Measurements from ENCODE around the gene ST3GAL3. TPM values are rescaled to one million over a fixed set of nuclear protein-coding genes. Genes with fewer than 3 reads are reported as not detected.

The ST3GAL3 gene
- total RNA-seq, 1 experiment from 2014 or later = 8.3 TPM

GRCh38 chr1:43669878-43670277, 37.5 kb upstream of the ST3GAL3 start:
- Histone ChIP-seq H3K9ac (ENCODE audit: extremely low read depth, insufficient read length, low read length) (no peak overlapping the region), H3K9me3 (ENCODE audit: control insufficient read depth, low read depth, low read length) (no peaks in the 10 kb centered on the region), H3K23me2 (ENCODE audit: insufficient read length, low read depth, low read length, poor library complexity, severe bottlenecking) (no peaks in the 10 kb centered on the region), H2BK15ac (ENCODE audit: low read depth, low read length) (no peak overlapping the region), H3K79me2 (ENCODE audit: insufficient read depth, low read length) (no peaks in the 10 kb centered on the region), H2AK5ac (ENCODE audit: insufficient read length, low read length) (no peak overlapping the region), H3K27me3 (ENCODE audit: insufficient read depth, low read length) (no peaks in the 10 kb centered on the region), H2BK20ac (ENCODE audit: low read depth, low read length, poor library complexity, severe bottlenecking) (no peak overlapping the region), H3K56ac (ENCODE audit: insufficient read length, low read depth, low read length) (no peak overlapping the region), H4K8ac (replicated peaks; ENCODE audit: insufficient read length, low read depth, low read length) (no peak overlapping the region), H3K79me1 (ENCODE audit: insufficient read depth, low read depth, low read length, poor library complexity, severe bottlenecking) (no peaks in the 10 kb centered on the region), H3K18ac (ENCODE audit: insufficient read length, low read depth, low read length) (no peak overlapping the region), H3K4ac (ENCODE audit: low read depth, low read length) (no peak overlapping the region), H4K20me1 (ENCODE audit: control insufficient read depth, insufficient read depth, insufficient read length) (no peaks in the 10 kb centered on the region), H2BK120ac (ENCODE audit: low read depth, low read length, poor library complexity, severe bottlenecking) (no peak overlapping the region), H4K91ac (ENCODE audit: insufficient read length, low read depth, low read length) (no peak overlapping the region), H4K5ac (ENCODE audit: insufficient read length, low read depth, low read length) (no peak overlapping the region), H3K4me1 (ENCODE audit: insufficient read depth, low read length) (no peaks in the 10 kb centered on the region), H3K23ac (ENCODE audit: insufficient read length, low read depth, low read length) (no peak overlapping the region), H3K14ac (ENCODE audit: insufficient read depth, low read length) (no peak overlapping the region), H3K27ac (ENCODE audit: insufficient read length, low read depth, low read length) (no peak overlapping the region), H2BK12ac (ENCODE audit: insufficient read length, low read depth, low read length) (no peak overlapping the region), H2AFZ (ENCODE audit: low read length) (no peak overlapping the region), H3T11ph (ENCODE audit: low read length) (no peak overlapping the region), H2BK5ac (ENCODE audit: insufficient read length, low read length) (no peak overlapping the region), H3K4me2 (ENCODE audit: insufficient read depth, insufficient read length, low read length) (no peak overlapping the region)
- H3K27me3 Mint-ChIP-seq (ENCODE audit: low read depth) = no peaks in the 10 kb centered on the region
- peaks cover 79 to 97% (median 90%) of the 10 kb centered on the region in 3 experiments for H3K36me3 Mint-ChIP-seq (ENCODE audit: insufficient read depth in 1 of 3, low read depth in 3 of 3)
- no peak overlapping the region for H3K4me3 Mint-ChIP-seq
- DNase-seq = no peak
- no peak overlapping the region for H3K27ac Mint-ChIP-seq
- no CpG with 5 or more reads among the region's 5 CpGs for WGBS (ENCODE audit: extremely low coverage, insufficient read length, low lambda C conversion rate)
- no peak for TF ChIP-seq CTCF (conservative IDR thresholded peaks at IDR 0.05)
- no peaks in the 10 kb centered on the region for H3K4me1 Mint-ChIP-seq
- H3K9me3 Mint-ChIP-seq = no peaks in the 10 kb centered on the region
